ENCODE measurements around the gene SWT1. TPM values are rescaled to one million over a fixed set of nuclear protein-coding genes. Genes with fewer than 3 reads are reported as not detected.

The SWT1 gene
- total and polyA plus RNA-seq, 2 of the 13 experiments (the other 11 are each of a cell fraction or from before 2014, with no cell fraction given), result 1.7 to 2.5 TPM

DNA sequence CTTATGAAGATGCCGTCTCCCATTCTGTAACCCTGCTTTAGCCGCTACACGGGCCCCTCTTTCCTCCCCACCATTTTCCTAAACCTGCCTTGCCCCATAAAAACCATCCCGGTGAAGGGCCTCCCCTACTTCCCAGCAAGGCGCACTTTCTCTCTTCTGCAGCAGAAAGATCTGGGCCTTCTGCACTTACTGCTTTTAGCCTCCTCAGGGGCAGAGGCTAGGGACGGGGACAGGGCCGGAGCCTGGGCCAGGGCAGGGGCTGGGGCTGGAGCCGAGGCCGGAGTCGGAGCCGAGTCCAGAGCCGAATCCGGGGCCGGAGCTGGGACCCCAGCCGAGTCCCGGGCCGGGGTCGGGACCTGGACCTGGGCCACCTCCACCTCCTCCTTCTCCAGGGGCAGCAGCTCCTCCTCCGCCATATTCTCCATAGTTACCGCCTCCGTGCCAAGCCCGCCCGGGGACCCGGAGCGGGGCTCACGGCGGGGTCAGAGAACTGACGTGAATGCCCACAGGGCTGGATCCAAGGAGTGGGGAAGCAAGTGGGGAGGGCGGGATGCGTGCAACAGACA lies 596 bp upstream of the SWT1 start (continued):
- TF ChIP-seq, protein P1, sequence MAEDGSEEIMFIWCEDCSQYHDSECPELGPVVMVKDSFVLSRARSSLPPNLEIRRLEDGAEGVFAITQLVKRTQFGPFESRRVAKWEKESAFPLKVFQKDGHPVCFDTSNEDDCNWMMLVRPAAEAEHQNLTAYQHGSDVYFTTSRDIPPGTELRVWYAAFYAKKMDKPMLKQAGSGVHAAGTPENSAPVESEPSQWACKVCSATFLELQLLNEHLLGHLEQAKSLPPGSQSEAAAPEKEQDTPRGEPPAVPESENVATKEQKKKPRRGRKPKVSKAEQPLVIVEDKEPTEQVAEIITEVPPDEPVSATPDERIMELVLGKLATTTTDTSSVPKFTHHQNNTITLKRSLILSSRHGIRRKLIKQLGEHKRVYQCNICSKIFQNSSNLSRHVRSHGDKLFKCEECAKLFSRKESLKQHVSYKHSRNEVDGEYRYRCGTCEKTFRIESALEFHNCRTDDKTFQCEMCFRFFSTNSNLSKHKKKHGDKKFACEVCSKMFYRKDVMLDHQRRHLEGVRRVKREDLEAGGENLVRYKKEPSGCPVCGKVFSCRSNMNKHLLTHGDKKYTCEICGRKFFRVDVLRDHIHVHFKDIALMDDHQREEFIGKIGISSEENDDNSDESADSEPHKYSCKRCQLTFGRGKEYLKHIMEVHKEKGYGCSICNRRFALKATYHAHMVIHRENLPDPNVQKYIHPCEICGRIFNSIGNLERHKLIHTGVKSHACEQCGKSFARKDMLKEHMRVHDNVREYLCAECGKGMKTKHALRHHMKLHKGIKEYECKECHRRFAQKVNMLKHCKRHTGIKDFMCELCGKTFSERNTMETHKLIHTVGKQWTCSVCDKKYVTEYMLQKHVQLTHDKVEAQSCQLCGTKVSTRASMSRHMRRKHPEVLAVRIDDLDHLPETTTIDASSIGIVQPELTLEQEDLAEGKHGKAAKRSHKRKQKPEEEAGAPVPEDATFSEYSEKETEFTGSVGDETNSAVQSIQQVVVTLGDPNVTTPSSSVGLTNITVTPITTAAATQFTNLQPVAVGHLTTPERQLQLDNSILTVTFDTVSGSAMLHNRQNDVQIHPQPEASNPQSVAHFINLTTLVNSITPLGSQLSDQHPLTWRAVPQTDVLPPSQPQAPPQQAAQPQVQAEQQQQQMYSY (CRISPR knock-in tag; IDR thresholded peaks at IDR 0.05), result peak; percentile 53; the same call in 1 of the 2 replicates
- TF ChIP-seq ZBTB20 (CRISPR knock-in tag; IDR thresholded peaks at IDR 0.05; ENCODE audit: borderline replicate concordance, low read depth) (no peak), NKX3-1 (CRISPR knock-in tag; IDR thresholded peaks at IDR 0.05) (peak; percentile 28; the same call in 1 of the 2 replicates), SALL1 (CRISPR knock-in tag; IDR thresholded peaks at IDR 0.05) (peak; percentile 8; the same call in 1 of the 2 replicates), HOXA3 (CRISPR knock-in tag; IDR thresholded peaks at IDR 0.05) (no peak), ZFY (CRISPR knock-in tag; IDR thresholded peaks at IDR 0.05) (peak; percentile 73), ZNF251 (CRISPR knock-in tag; IDR thresholded peaks at IDR 0.05) (no peak), SCMH1 (CRISPR knock-in tag; IDR thresholded peaks at IDR 0.05; ENCODE audit: borderline replicate concordance) (no peak), ELF3 (CRISPR knock-in tag; IDR thresholded peaks at IDR 0.05) (no peak), THAP11 (CRISPR knock-in tag; IDR thresholded peaks at IDR 0.05) (no peak), GABPA (IDR thresholded peaks at IDR 0.05; ENCODE audit: low read depth, low read length) (no peak), GABPA (CRISPR knock-in tag; IDR thresholded peaks at IDR 0.05; ENCODE audit: low read depth) (no peak), ZNF530 (CRISPR knock-in tag; IDR thresholded peaks at IDR 0.05; ENCODE audit: low read depth) (no peak), ZNF839 (CRISPR knock-in tag; IDR thresholded peaks at IDR 0.05; ENCODE audit: borderline replicate concordance) (no peak)
- TF ChIP-seq, protein P2, sequence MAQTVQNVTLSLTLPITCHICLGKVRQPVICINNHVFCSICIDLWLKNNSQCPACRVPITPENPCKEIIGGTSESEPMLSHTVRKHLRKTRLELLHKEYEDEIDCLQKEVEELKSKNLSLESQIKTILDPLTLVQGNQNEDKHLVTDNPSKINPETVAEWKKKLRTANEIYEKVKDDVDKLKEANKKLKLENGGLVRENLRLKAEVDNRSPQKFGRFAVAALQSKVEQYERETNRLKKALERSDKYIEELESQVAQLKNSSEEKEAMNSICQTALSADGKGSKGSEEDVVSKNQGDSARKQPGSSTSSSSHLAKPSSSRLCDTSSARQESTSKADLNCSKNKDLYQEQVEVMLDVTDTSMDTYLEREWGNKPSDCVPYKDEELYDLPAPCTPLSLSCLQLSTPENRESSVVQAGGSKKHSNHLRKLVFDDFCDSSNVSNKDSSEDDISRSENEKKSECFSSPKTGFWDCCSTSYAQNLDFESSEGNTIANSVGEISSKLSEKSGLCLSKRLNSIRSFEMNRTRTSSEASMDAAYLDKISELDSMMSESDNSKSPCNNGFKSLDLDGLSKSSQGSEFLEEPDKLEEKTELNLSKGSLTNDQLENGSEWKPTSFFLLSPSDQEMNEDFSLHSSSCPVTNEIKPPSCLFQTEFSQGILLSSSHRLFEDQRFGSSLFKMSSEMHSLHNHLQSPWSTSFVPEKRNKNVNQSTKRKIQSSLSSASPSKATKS (CRISPR knock-in tag; IDR thresholded peaks at IDR 0.05), result no peak
- TF ChIP-seq, protein P3, sequence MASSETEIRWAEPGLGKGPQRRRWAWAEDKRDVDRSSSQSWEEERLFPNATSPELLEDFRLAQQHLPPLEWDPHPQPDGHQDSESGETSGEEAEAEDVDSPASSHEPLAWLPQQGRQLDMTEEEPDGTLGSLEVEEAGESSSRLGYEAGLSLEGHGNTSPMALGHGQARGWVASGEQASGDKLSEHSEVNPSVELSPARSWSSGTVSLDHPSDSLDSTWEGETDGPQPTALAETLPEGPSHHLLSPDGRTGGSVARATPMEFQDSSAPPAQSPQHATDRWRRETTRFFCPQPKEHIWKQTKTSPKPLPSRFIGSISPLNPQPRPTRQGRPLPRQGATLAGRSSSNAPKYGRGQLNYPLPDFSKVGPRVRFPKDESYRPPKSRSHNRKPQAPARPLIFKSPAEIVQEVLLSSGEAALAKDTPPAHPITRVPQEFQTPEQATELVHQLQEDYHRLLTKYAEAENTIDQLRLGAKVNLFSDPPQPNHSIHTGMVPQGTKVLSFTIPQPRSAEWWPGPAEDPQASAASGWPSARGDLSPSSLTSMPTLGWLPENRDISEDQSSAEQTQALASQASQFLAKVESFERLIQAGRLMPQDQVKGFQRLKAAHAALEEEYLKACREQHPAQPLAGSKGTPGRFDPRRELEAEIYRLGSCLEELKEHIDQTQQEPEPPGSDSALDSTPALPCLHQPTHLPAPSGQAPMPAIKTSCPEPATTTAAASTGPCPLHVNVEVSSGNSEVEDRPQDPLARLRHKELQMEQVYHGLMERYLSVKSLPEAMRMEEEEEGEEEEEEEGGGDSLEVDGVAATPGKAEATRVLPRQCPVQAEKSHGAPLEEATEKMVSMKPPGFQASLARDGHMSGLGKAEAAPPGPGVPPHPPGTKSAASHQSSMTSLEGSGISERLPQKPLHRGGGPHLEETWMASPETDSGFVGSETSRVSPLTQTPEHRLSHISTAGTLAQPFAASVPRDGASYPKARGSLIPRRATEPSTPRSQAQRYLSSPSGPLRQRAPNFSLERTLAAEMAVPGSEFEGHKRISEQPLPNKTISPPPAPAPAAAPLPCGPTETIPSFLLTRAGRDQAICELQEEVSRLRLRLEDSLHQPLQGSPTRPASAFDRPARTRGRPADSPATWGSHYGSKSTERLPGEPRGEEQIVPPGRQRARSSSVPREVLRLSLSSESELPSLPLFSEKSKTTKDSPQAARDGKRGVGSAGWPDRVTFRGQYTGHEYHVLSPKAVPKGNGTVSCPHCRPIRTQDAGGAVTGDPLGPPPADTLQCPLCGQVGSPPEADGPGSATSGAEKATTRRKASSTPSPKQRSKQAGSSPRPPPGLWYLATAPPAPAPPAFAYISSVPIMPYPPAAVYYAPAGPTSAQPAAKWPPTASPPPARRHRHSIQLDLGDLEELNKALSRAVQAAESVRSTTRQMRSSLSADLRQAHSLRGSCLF (CRISPR knock-in tag; IDR thresholded peaks at IDR 0.05; ENCODE audit: borderline replicate concordance), result no peak
- TF ChIP-seq, protein P4, sequence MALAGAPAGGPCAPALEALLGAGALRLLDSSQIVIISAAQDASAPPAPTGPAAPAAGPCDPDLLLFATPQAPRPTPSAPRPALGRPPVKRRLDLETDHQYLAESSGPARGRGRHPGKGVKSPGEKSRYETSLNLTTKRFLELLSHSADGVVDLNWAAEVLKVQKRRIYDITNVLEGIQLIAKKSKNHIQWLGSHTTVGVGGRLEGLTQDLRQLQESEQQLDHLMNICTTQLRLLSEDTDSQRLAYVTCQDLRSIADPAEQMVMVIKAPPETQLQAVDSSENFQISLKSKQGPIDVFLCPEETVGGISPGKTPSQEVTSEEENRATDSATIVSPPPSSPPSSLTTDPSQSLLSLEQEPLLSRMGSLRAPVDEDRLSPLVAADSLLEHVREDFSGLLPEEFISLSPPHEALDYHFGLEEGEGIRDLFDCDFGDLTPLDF (CRISPR knock-in tag; IDR thresholded peaks at IDR 0.05), result peak; percentile 59; the same call in 1 of the 2 replicates
- TF ChIP-seq, protein P5, sequence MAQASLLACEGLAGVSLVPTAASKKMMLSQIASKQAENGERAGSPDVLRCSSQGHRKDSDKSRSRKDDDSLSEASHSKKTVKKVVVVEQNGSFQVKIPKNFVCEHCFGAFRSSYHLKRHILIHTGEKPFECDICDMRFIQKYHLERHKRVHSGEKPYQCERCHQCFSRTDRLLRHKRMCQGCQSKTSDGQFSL (CRISPR knock-in tag; IDR thresholded peaks at IDR 0.05), result no peak

Data from HepG2 (cell line).